Activated CD4-positive, alpha-beta memory T cell treated with anti-CD3 and anti-CD28 coated beads, Interleukin-2, amount 10 ng/mL, durations not matched to agents 7 days and 5 days (primary cell): ENCODE results near the gene SMCO1. TPM values are rescaled to one million over a fixed set of nuclear protein-coding genes. Genes with fewer than 3 reads are reported as not detected.
"Not testable (repeated sequence)": the region's sequence is repeated elsewhere in the genome, so short reads cannot be mapped to it uniquely, and the experiment has no call there.

Experiments
- CTCF ChIA-PET: fragments of 350-600 bp; sonication (Branson Sonifier 250); formaldehyde crosslinking; loops from one replicate; lab custom pipeline; 2021; ENCODE audit warnings: antibody characterized with exemption, inconsistent platforms; lab: Charles Lee
- POLR2A ChIA-PET: fragments of 350-600 bp; sonication (Branson Sonifier 250); formaldehyde crosslinking; loops from one replicate; lab custom pipeline; 2021; ENCODE audit warnings: antibody characterized with exemption; lab: Charles Lee
- DNase-seq: peaks from one replicate; pipeline ENCODE4 v3.0.0-alpha.2; 2020
- H3K27ac Mint-ChIP-seq: one replicate; pipeline ENCODE4 v1.8.0; 2021; ENCODE audit warnings: mild to moderate bottlenecking, mixed read lengths
- H3K27me3 Mint-ChIP-seq: one replicate; pipeline ENCODE4 v1.8.0; 2021; ENCODE audit warnings: mixed read lengths
- H3K36me3 Mint-ChIP-seq: one replicate; pipeline ENCODE4 v1.8.0; 2021; ENCODE audit warnings: low read depth, mixed read lengths
- H3K4me1 Mint-ChIP-seq: one replicate; pipeline ENCODE4 v1.8.0; 2021; ENCODE audit warnings: mixed read lengths
- H3K4me3 Mint-ChIP-seq: one replicate; pipeline ENCODE4 v1.8.0; 2021; ENCODE audit warnings: mild to moderate bottlenecking, mixed read lengths
- H3K9me3 Mint-ChIP-seq: one replicate; pipeline ENCODE4 v1.8.0; 2021; ENCODE audit warnings: mixed read lengths
- total RNA-seq, 2 experiments: library from RNA; stranded (reverse); gene quantifications; one replicate each; pipeline ENCODE4 v1.2.3, GENCODE V29; 2021

Gene SMCO1
- total RNA-seq, 2 experiments from 2014 or later = not detected

DNA sequence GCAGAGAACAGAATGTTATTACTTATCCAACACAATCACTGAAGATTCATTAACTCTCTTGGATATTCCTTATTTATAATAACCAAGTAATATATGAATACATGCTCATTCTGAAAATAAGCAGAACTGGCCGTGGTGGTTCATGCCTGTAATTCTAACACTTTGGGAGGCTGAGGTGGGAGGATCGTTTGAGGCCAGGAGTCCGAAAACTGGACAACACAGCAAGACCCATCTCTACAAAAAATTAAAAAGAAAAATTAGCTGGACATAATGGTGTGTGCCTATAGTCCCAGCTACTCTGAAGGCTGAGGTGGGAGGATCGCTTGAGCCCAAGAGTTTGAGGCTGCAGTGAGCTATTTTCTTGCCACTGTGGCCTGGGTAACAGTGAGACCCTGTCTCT lies 37.5 kb downstream of the SMCO1 start:
- DNase-seq = no peak
- Mint-ChIP-seq H3K36me3 (peaks cover 53% of the 10 kb centered on the region), H3K4me1 (no peaks in the 10 kb centered on the region), H3K9me3 (no peaks in the 10 kb centered on the region), H3K27ac (no peak overlapping the region), H3K27me3 (no peaks in the 10 kb centered on the region), H3K4me3 (no peak overlapping the region)
- CTCF ChIA-PET = interaction anchor here (1.1 kb wide), 1 partner anchor 45 kb away, joined by 3 read pairs; no protein-coding TSS in a partner anchor
- POLR2A ChIA-PET = no interaction called here

DNA sequence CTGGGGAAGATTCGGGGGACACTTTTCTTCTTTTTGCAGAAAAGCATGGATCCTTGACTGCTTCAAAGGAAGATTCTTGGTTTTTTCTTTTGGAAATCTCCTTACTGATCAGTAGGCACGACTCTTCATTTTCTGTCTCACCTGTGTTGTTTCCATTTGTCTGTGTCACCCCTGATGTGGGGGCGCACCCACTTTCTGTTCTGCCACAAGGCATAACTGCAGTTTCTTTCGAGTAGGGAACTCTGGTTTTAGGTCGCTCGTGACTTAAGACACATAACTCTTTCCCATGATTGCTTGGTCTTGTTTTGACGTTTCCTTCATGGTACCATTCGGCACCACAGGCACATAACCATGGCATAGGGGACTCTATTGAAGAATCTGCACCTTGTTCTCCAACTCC lies 42.9 kb downstream of the SMCO1 start:
- H3K4me3 Mint-ChIP-seq = no peak overlapping the region
- ChIA-PET CTCF (no interaction called here), POLR2A (no interaction called here)
- no peaks in the 10 kb centered on the region for H3K27me3 Mint-ChIP-seq
- no peak overlapping the region for H3K27ac Mint-ChIP-seq
- H3K4me1 Mint-ChIP-seq = peaks cover 22% of the 10 kb centered on the region
- H3K36me3 Mint-ChIP-seq = peaks cover 64% of the 10 kb centered on the region
- no peaks in the 10 kb centered on the region for H3K9me3 Mint-ChIP-seq
- DNase-seq = no peak

DNA sequence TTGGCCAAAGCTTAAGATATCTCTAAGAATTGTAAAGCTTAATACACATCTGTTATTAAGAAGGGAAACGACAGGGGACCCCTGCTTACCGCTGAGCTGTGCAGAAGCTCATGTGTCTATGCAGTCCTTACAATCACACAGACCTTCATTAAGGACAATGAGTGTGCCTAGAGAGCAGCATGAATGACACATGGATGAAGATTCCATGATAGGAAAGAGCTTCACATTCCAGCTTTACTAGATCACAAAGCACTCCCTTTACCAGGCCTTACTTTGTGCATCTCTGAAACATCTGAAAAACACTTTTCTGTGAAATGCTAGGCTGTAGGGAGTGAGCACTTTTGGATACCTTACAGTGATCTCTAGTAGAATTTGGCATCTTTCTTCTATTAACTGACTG lies 43.6 kb downstream of the SMCO1 start:
- H3K4me3 Mint-ChIP-seq = no peak overlapping the region
- no peaks in the 10 kb centered on the region for H3K27me3 Mint-ChIP-seq
- ChIA-PET CTCF (no interaction called here), POLR2A (no interaction called here)
- H3K4me1 Mint-ChIP-seq = peaks cover 22% of the 10 kb centered on the region
- H3K9me3 Mint-ChIP-seq = no peaks in the 10 kb centered on the region
- H3K27ac Mint-ChIP-seq = no peak overlapping the region
- DNase-seq = no peak
- H3K36me3 Mint-ChIP-seq = peaks cover 59% of the 10 kb centered on the region

DNA sequence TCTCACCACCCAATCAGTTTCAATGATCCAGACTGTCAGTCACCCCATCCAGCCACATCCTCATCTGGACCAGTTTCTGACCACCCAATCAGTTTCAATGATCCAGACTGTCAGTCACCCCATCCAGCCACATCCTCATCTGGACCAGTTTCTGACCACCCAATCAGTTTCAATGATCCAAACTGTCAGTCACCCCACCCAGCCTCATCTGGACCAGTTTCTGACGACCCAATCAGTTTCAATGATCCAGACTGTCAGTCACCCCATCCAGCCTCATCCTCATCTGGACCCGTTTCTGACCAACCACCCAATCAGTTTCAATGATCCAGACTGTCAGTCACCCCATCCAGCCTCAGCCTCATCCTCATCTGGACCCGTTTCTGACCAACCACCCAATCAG lies 45.0 kb downstream of the SMCO1 start:
- DNase-seq, POLR2A ChIA-PET, H3K4me3 Mint-ChIP-seq, H3K9me3 Mint-ChIP-seq, H3K27ac Mint-ChIP-seq, CTCF ChIA-PET, H3K27me3 Mint-ChIP-seq: not testable (repeated sequence)
- Mint-ChIP-seq H3K4me1 (peaks cover 22% of the 10 kb centered on the region), H3K36me3 (peaks cover 62% of the 10 kb centered on the region)

DNA sequence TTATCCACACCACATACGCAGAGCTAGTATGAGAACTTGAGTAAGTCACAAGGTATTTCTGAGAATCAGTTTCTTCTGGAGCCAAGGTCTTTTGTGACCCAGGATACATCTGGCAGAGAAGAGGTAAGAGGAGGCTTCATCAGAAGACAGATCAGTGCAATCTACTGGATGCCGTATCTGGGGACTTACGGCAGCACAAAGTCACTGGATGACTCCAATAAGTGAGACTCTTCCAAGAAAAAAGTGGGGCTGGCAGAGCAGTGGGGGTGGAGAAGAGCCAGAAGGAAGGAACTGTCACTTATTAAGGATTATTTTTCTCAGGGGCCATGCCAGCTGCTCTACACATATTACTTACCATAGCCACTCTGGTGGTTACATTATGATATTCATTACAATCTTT lies 51.3 kb downstream of the SMCO1 start:
- peaks cover 17% of the 10 kb centered on the region for H3K4me1 Mint-ChIP-seq
- no peaks in the 10 kb centered on the region for H3K27me3 Mint-ChIP-seq
- ChIA-PET CTCF (no interaction called here), POLR2A (no interaction called here)
- no peak overlapping the region for H3K4me3 Mint-ChIP-seq
- DNase-seq = no peak
- peaks cover 13% of the 10 kb centered on the region for H3K9me3 Mint-ChIP-seq
- H3K27ac Mint-ChIP-seq = no peak overlapping the region
- peaks cover 35% of the 10 kb centered on the region for H3K36me3 Mint-ChIP-seq

DNA sequence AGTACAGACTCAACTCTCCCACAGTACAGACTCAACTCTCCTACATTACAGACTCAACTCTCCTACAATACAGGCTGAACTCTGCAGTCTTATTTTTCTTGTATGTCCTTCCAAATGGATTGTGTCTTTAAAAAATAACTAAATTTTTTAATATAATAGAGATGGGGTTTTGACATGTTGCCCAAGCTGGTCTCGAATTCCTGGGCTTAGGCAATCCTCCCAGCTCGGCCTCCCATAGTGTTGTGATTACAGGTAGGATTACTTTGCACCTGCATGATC lies 51.7 kb downstream of the SMCO1 start:
- CTCF ChIA-PET = no interaction called here
- POLR2A ChIA-PET = no interaction called here

DNA sequence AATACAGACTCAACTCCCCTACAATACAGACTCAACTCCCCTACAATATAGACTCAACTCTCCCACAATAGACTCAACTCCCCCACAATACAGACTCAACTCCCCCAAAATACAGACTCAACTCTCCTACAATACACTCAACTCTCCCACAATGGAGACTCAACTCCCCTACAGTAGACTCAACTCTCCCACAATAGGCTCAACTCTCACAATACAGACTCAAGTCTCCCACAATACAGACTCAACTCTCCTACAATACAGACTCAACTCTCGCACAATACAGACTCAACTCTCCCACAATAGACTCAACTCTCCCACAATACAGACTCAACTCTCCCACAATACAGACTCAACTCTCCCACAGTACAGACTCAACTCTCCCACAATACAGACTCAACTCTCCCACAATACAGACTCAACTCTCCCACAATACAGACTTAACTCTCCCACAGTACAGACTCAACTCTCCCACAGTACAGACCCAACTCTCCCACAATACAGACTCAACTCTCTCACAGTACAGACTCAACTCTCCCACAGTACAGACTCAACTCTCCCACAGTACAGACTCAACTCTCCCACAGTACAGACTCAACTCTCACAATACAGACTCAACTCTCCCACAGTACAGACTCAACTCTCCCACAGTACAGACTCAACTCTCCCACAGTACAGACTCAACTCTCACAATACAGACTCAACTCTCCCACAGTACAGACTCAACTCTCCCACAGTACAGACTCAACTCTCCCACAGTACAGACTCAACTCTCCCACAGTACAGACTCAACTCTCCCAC lies 52.3 kb downstream of the SMCO1 start:
- H3K4me3 Mint-ChIP-seq, POLR2A ChIA-PET, H3K27me3 Mint-ChIP-seq, H3K27ac Mint-ChIP-seq, CTCF ChIA-PET, DNase-seq: not testable (repeated sequence)
- Mint-ChIP-seq H3K4me1 (peaks cover 15% of the 10 kb centered on the region), H3K36me3 (peaks cover 27% of the 10 kb centered on the region), H3K9me3 (peaks cover 13% of the 10 kb centered on the region)

More for the DNA sequence above, 51.7 kb downstream of the SMCO1 start:
- peaks cover 15% of the 10 kb centered on the region for H3K4me1 Mint-ChIP-seq
- no peak overlapping the region for H3K27ac Mint-ChIP-seq
- H3K36me3 Mint-ChIP-seq = peaks cover 32% of the 10 kb centered on the region
- no peaks in the 10 kb centered on the region for H3K27me3 Mint-ChIP-seq
- no peak for DNase-seq
- peaks cover 13% of the 10 kb centered on the region for H3K9me3 Mint-ChIP-seq
- no peak overlapping the region for H3K4me3 Mint-ChIP-seq

DNA sequence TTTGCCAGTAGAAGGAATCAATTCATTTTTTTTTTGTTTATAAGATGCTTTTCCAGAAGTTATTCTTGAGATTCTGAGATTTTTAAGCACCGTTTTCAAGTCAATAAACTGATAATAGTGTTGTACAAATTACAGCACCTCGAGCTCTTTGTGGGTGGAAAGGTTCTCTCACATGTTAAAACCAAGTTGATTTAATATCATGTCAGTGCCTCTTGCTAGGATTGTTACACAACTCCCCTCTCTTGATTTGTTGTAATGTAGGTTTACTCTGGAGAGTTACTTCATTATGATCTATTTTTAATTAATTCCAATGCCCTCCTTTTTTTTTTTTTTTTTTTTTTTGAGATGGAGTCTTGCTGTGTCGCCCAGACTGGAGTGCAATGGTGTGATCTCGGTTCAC lies 57.1 kb downstream of the SMCO1 start:
- Mint-ChIP-seq H3K27me3 (no peaks in the 10 kb centered on the region), H3K9me3 (peaks cover 9% of the 10 kb centered on the region), H3K27ac (no peak overlapping the region), H3K36me3 (peaks cover 7% of the 10 kb centered on the region), H3K4me3 (no peak overlapping the region), H3K4me1 (peaks cover 14% of the 10 kb centered on the region)
- POLR2A ChIA-PET = no interaction called here
- no peak for DNase-seq
- CTCF ChIA-PET = interaction anchor here (1.0 kb wide), 2 partner anchors 16 to 65 kb away, joined by 3 to 5 read pairs; no protein-coding TSS in a partner anchor

DNA sequence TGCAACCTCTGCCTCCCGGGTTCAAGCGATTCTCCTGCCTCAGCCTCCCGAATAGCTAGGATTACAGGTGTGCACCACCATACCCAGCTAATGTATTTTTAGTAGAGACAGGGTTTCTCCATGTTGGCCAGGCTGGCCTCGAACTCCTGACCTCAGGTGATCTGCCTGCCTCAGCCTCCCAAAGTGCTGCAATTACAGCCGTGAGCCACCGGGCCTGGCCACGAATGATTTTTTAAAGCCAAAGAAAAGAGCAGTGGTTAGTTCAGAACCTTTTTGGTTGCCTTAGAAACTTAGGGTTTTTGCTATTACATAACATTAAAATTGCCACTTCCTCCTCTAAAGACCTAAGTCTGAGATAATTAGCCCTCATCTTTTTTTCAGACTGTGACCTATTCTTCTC lies 57.7 kb downstream of the SMCO1 start:
- H3K4me1 Mint-ChIP-seq = peaks cover 14% of the 10 kb centered on the region
- ChIA-PET POLR2A (interaction anchor here (0.7 kb wide), 1 partner anchor 330 kb away, joined by 3 read pairs; no protein-coding TSS in a partner anchor), CTCF (interaction anchor here (1.0 kb wide), 2 partner anchors 17 to 65 kb away, joined by 3 to 5 read pairs; no protein-coding TSS in a partner anchor)
- H3K36me3 Mint-ChIP-seq, H3K4me3 Mint-ChIP-seq, H3K27ac Mint-ChIP-seq, H3K27me3 Mint-ChIP-seq, DNase-seq, H3K9me3 Mint-ChIP-seq: not testable (repeated sequence)

Other genes with a start within 250 kb of the SMCO1 start
- gene PCYT1A, start 227.6 kb downstream of the SMCO1 start, total RNA-seq = 10 to 100 TPM; 73.3 to 74.9 TPM
- 10 to 100 TPM; 21.1 to 24.0 TPM for gene DYNLT2B, start 197.1 kb downstream of the SMCO1 start, total RNA-seq
- gene TM4SF19, start 177.0 kb downstream of the SMCO1 start, total RNA-seq = not detected
- 10 to 100 TPM; 55.9 to 60.5 TPM for gene UBXN7, start 82.9 kb downstream of the SMCO1 start, total RNA-seq
- gene RNF168, start 11.6 kb downstream of the SMCO1 start, total RNA-seq = 10 to 100 TPM; 45.0 to 45.6 TPM
- 10 to 100 TPM; 27.2 to 29.3 TPM for gene WDR53, start 53.2 kb upstream of the SMCO1 start, total RNA-seq
- 10 to 100 TPM; 19.7 TPM for gene FBXO45, start 53.3 kb upstream of the SMCO1 start, total RNA-seq
- gene NRROS, start 124.3 kb upstream of the SMCO1 start, total RNA-seq = 10 to 100 TPM; 50.1 to 52.8 TPM
- gene CEP19, start 196.9 kb upstream of the SMCO1 start, total RNA-seq = 1 to 10 TPM; 5.3 to 5.5 TPM
- 10 to 100 TPM; 47.2 to 50.0 TPM for gene PIGX, start 197.0 kb upstream of the SMCO1 start, total RNA-seq
- gene PAK2, start 224.5 kb upstream of the SMCO1 start, total RNA-seq = 100 to 1,000 TPM; 118 to 119 TPM